IMR-90 (cell line): ENCODE results near the gene EIF2S2. TPM values are rescaled to one million over a fixed set of nuclear protein-coding genes. Genes with fewer than 3 reads are reported as not detected.

Source experiments
- ATAC-seq: fragments of 200-7000 bp; cut with Tn5 transposase; 2 replicates; pipeline ENCODE4 v1.9.1; 2020; ENCODE audit warnings: low read depth, mild to moderate bottlenecking, moderate library complexity
- BruUV-seq: library from RNA; stranded (reverse); fragments of 400-500 nt; replicated peaks from 2 replicates; lab custom pipeline; 2021; lab: Mats Ljungman, UMichigan
- CTCF ChIA-PET: fragments of 300-600 bp; formaldehyde crosslinking; extraction: SDS; loops from one replicate; lab custom pipeline; 2021; ENCODE audit warnings: antibody characterized with exemption; lab: Yijun Ruan, JAX
- POLR2A ChIA-PET: fragments of 300-600 bp; sonication (Branson Sonifier 250); formaldehyde crosslinking; loops from one replicate; lab custom pipeline; 2022; ENCODE audit warnings: antibody characterized with exemption; ENCODE audit not compliant: unreplicated experiment; lab: Charles Lee
- DNase-seq: peaks from one replicate; pipeline ENCODE4 v3.0.0; 2013
- H2AFZ ChIP-seq: replicated peaks from 2 replicates; pipeline ENCODE3; 2013; ENCODE audit warnings: low read length, mild to moderate bottlenecking; ENCODE audit not compliant: poor library complexity
- H2AK5ac ChIP-seq: 2 replicates; pipeline ENCODE4 v1.6.1; 2013; ENCODE audit warnings: low read depth, low read length, inconsistent platforms
- H2AK9ac ChIP-seq: replicated peaks from 2 replicates; pipeline ENCODE3; 2013; ENCODE audit warnings: mild to moderate bottlenecking, low read depth, low read length, moderate library complexity; ENCODE audit not compliant: poor library complexity
- H2BK120ac ChIP-seq: 2 replicates; pipeline ENCODE4 v1.6.1; 2013; ENCODE audit warnings: low read depth, low read length, inconsistent platforms
- H2BK15ac ChIP-seq: 3 replicates; pipeline ENCODE4 v1.6.1; 2013; ENCODE audit warnings: low read depth, low read length, inconsistent platforms
- H2BK20ac ChIP-seq: 2 replicates; pipeline ENCODE4 v1.6.1; 2013; ENCODE audit warnings: low read depth, mild to moderate bottlenecking, inconsistent platforms, low read length, moderate library complexity
- H2BK5ac ChIP-seq: 2 replicates; pipeline ENCODE4 v1.6.1; 2013; ENCODE audit warnings: mild to moderate bottlenecking, low read depth, low read length, inconsistent platforms; ENCODE audit not compliant: poor library complexity, severe bottlenecking
- H3K14ac ChIP-seq: replicated peaks from 2 replicates; pipeline ENCODE4 v1.6.1; 2013; ENCODE audit warnings: low read depth, low read length, inconsistent platforms
- H3K18ac ChIP-seq: 2 replicates; pipeline ENCODE4 v1.6.1; 2013; ENCODE audit warnings: low read depth, low read length, control low read depth
- H3K23ac ChIP-seq: 2 replicates; pipeline ENCODE4 v1.6.1; 2013; ENCODE audit warnings: low read depth, low read length, inconsistent platforms
- H3K27ac ChIP-seq: 2 replicates; pipeline ENCODE4 v1.5.1; 2013; ENCODE audit warnings: mild to moderate bottlenecking, control low read depth, low read length; ENCODE audit not compliant: insufficient read depth
- H3K27me3 ChIP-seq: 2 replicates; pipeline ENCODE4 v1.6.1; 2013; ENCODE audit warnings: low read length; ENCODE audit not compliant: control insufficient read depth, insufficient read depth
- H3K36me3 ChIP-seq: 2 replicates; pipeline ENCODE4 v1.6.1; 2013; ENCODE audit warnings: low read length, mixed read lengths; ENCODE audit not compliant: control insufficient read depth, insufficient read depth
- H3K4ac ChIP-seq: 2 replicates; pipeline ENCODE4 v1.6.1; 2013; ENCODE audit warnings: low read depth, low read length, inconsistent platforms
- H3K4me1 ChIP-seq: 2 replicates; pipeline ENCODE4 v1.6.1; 2013; ENCODE audit warnings: low read length, mixed read lengths; ENCODE audit not compliant: control insufficient read depth, insufficient read depth
- H3K4me2 ChIP-seq: 2 replicates; pipeline ENCODE4 v1.6.1; 2013; ENCODE audit warnings: low read depth, mild to moderate bottlenecking, control low read depth, low read length, moderate library complexity
- H3K4me3 ChIP-seq: 2 replicates; pipeline ENCODE4 v1.5.1; 2013; ENCODE audit warnings: low read depth, mild to moderate bottlenecking, control low read depth, low read length, moderate library complexity; ENCODE audit not compliant: insufficient read depth
- H3K56ac ChIP-seq: 2 replicates; pipeline ENCODE4 v1.6.1; 2013; ENCODE audit warnings: low read length, inconsistent platforms; ENCODE audit not compliant: insufficient read depth; ENCODE audit errors: extremely low read depth
- H3K79me1 ChIP-seq, 2 experiments: 2 replicates each; pipeline ENCODE4 v1.6.1; 2013; ENCODE audit warnings: low read length in 2 of 2, inconsistent platforms in 1 of 2, low read depth in 1 of 2
- H3K9ac ChIP-seq: 2 replicates; pipeline ENCODE4 v1.6.1; 2013; ENCODE audit warnings: low read depth, low read length, control low read depth
- H3K9me1 ChIP-seq: 2 replicates; pipeline ENCODE4 v1.6.1; 2013; ENCODE audit warnings: low read length, inconsistent platforms; ENCODE audit not compliant: insufficient read depth
- H3K9me3 ChIP-seq: 2 replicates; pipeline ENCODE4 v1.6.1; 2013; ENCODE audit warnings: low read length; ENCODE audit not compliant: control insufficient read depth, insufficient read depth
- H4K20me1 ChIP-seq: 2 replicates; pipeline ENCODE4 v1.6.1; 2013; ENCODE audit warnings: low read length, inconsistent platforms; ENCODE audit not compliant: insufficient read depth
- H4K5ac ChIP-seq: 2 replicates; pipeline ENCODE4 v1.6.1; 2013; ENCODE audit warnings: mild to moderate bottlenecking, low read depth, low read length, control low read depth
- H4K8ac ChIP-seq, 2 experiments: 2 replicates each; pipeline ENCODE4 v1.6.1; 2013; ENCODE audit warnings: low read depth in 2 of 2, low read length in 2 of 2, control low read depth in 1 of 2, inconsistent platforms in 1 of 2
- H4K91ac ChIP-seq: 2 replicates; pipeline ENCODE4 v1.6.1; 2013; ENCODE audit warnings: low read depth, low read length, inconsistent platforms; ENCODE audit not compliant: insufficient read depth
- FOS ChIP-seq: fragments of 150-350 bp; IDR thresholded peaks from 2 replicates; pipeline ENCODE4 v1.6.1; 2016; ENCODE audit warnings: low read depth, low read length
- MXI1 ChIP-seq: IDR thresholded peaks from 2 replicates; pipeline ENCODE4 v1.6.1; 2012; ENCODE audit warnings: low read depth, mild to moderate bottlenecking, low read length, moderate library complexity, borderline replicate concordance
- POLR2A ChIP-seq: IDR thresholded peaks from 2 replicates; pipeline ENCODE4 v1.6.1; 2012; ENCODE audit warnings: mild to moderate bottlenecking, low read depth, low read length
- RCOR1 ChIP-seq: IDR thresholded peaks from 2 replicates; pipeline ENCODE4 v1.6.1; 2012; ENCODE audit warnings: mild to moderate bottlenecking, low read length, improper control_type of control experiment; ENCODE audit not compliant: insufficient replicate concordance
- WGBS, 2 experiments: methylation state at CpG; one replicate each; pipeline versions ENCODE4 v1.1.5 to v1.1.7; 2013; ENCODE audit warnings: missing lambda C conversion rate in 2 of 2; ENCODE audit not compliant: insufficient read length in 1 of 2; ENCODE audit errors: extremely low coverage in 2 of 2; 5-methylcytosine and 5-hydroxymethylcytosine counted together
- dilution Hi-C: fragments of 300-500 bp; cut with HindIII; formaldehyde crosslinking; loops from one replicate; pipeline ENCODE4 v1.14.3; 2018; ENCODE audit warnings: low sequenced_read_pairs; ENCODE audit not compliant: unreplicated experiment
- in situ Hi-C: fragments of 300-500 bp; cut with MboI; formaldehyde crosslinking; loops from 3 replicates; pipeline ENCODE4 v1.14.3; 2019; ENCODE audit warnings: low sequenced_read_pairs, inconsistent platforms, mixed read lengths
- intact Hi-C: fragments of 100-400 bp; cut with micrococcal nuclease; formaldehyde crosslinking; loops from 2 replicates; pipeline ENCODE4 v1.10.0; 2022
- polyA plus RNA-seq, 3 experiments: library from polyadenylated mRNA; depleted of rRNA; stranded (reverse); fragments of >200 nt; gene quantifications; 2 replicates each; pipeline ENCODE4 v1.2.3, GENCODE V29; 2012; ENCODE audit warnings: low replicate concordance in 1 of 3
- total RNA-seq: library from RNA; depleted of rRNA; stranded (reverse); fragments of >200 nt; gene quantifications from 2 replicates; pipeline ENCODE4 v1.2.3, GENCODE V29; 2012

EIF2S2 gene
- total and polyA plus RNA-seq, 2 of the 4 experiments (the other 2 are of a cell fraction), result 61.7 to 66.9 TPM

DNA sequence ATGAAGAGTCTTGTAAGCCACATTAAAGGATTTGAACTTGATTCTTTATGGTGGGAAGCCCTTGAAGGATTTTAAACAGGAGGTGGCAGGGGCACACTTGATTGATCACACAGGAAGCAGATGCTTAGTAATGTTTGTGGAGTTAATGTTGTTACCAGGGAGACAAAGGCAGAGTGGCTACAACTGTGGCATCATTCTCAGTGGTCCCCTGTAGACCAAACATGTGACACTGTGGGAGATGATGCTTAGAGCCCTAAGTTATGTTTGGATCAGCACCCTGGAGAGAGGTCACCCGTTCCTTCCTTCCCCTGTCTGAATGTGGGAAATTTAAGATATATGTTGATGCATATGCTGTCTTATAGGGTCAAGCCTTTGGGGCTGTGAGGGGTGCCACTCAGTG, 53.2 kb downstream of the EIF2S2 start:
- ATAC-seq (peak; percentile 63), DNase-seq (peak; percentile 23)
- Histone ChIP-seq H2BK5ac (no peak overlapping the region), H3K9me1 (peaks cover 40% of the 10 kb centered on the region), H2AK5ac (no peak overlapping the region), H3K4me2 (no peak overlapping the region), H3K27me3 (no peaks in the 10 kb centered on the region), H4K20me1 (peaks cover 92% of the 10 kb centered on the region), H4K8ac (no peak overlapping the region), H3K9ac (no peak overlapping the region), H3K4me1 (peaks cover 9% of the 10 kb centered on the region), H3K14ac (no peak overlapping the region), H3K23ac (no peak overlapping the region), H3K4me3 (no peak overlapping the region), H2BK15ac (no peak overlapping the region), H3K18ac (no peak overlapping the region), H2AFZ (no peak overlapping the region), H3K56ac (no peak overlapping the region), H4K5ac (no peak overlapping the region), H3K9me3 (no peaks in the 10 kb centered on the region), H4K91ac (no peak overlapping the region), H3K36me3 (peaks cover 3% of the 10 kb centered on the region; the same call in 1 of the 2 replicates), H3K79me1 (peaks cover 67 to 88% of the 10 kb centered on the region in 2 experiments), H3K4ac (no peak overlapping the region), H2BK20ac (no peak overlapping the region), H2AK9ac (no peak overlapping the region), H3K27ac (no peak overlapping the region), H2BK120ac (no peak overlapping the region)
- intact Hi-C loops, result no loop called here
- in situ Hi-C loops, result no loop called here
- dilution Hi-C loops, result no loop called here
- ChIA-PET CTCF (no interaction called here), POLR2A (no interaction called here)
- no CpG with 5 or more reads among the region's 1 CpG for WGBS, 2 experiments
- TF ChIP-seq RCOR1 (no peak), FOS (no peak), MXI1 (peak; percentile 67; the same call in 1 of the 2 replicates), POLR2A (no peak)
- no TSS peak for BruUV-seq
